ENCODE measurements around the gene FAM9C. TPM values are rescaled to one million over a fixed set of nuclear protein-coding genes. Genes with fewer than 3 reads are reported as not detected.

The FAM9C gene
- total and polyA plus RNA-seq, 2 of the 4 experiments (the other 2 are of a cell fraction): not detected

- WGBS, 2 experiments (ENCODE audit: extremely low coverage in 2 of 2, insufficient read length in 1 of 2): no CpG with 5 or more reads among the region's 7 CpGs
- dilution Hi-C loops (cut with HindIII; ENCODE audit: low sequenced_read_pairs, unreplicated experiment): no loop called here
Measured at GRCh38 chrX:13092455-13092941, 48.1 kb upstream of the FAM9C start.

More at GRCh38 chrX:13092455-13092941, 48.1 kb upstream of the FAM9C start:
- 0 out of 2 replicates have a peak, but pooled peaks cover 2% of the 10 kb centered on the region for H3K4me1 ChIP-seq (ENCODE audit: control insufficient read depth, insufficient read depth, low read length)
- H3K79me1 ChIP-seq (ENCODE audit: low read depth in 1 of 2, low read length in 2 of 2): no peaks in the 10 kb centered on the region
- ChIA-PET POLR2A (ENCODE audit: unreplicated experiment) (no interaction called here), CTCF (no interaction called here)
- no peak for TF ChIP-seq NFE2L2 (IDR thresholded peaks at IDR 0.05; ENCODE audit: low read depth, low read length)
- TF ChIP-seq CHD1 (IDR thresholded peaks at IDR 0.05; ENCODE audit: low read depth, low read length): no peak
- no peak for TF ChIP-seq SMC3 (IDR thresholded peaks at IDR 0.05; ENCODE audit: low read depth, low read length)
- no peak for TF ChIP-seq MAZ (IDR thresholded peaks at IDR 0.05; ENCODE audit: borderline replicate concordance, low read depth, low read length)
- no peak for TF ChIP-seq FOS (IDR thresholded peaks at IDR 0.05; ENCODE audit: low read depth, low read length)
- TF ChIP-seq MXI1 (IDR thresholded peaks at IDR 0.05; ENCODE audit: borderline replicate concordance, low read depth, low read length): no peak
- no peak for TF ChIP-seq POLR2A (IDR thresholded peaks at IDR 0.05; ENCODE audit: low read depth, low read length)
- TF ChIP-seq RFX5 (IDR thresholded peaks at IDR 0.05; ENCODE audit: low read depth, low read length): no peak
- no peak for TF ChIP-seq CTCF (conservative IDR thresholded peaks at IDR 0.05; ENCODE audit: low read depth, low read length)
- no peak for TF ChIP-seq ELK1 (IDR thresholded peaks at IDR 0.05; ENCODE audit: borderline replicate concordance, low read depth, low read length)
- TF ChIP-seq RAD21 (IDR thresholded peaks at IDR 0.05; ENCODE audit: low read length): no peak
- no peak for TF ChIP-seq USF2 (IDR thresholded peaks at IDR 0.05; ENCODE audit: low read depth, low read length)
- no peak for TF ChIP-seq RCOR1 (IDR thresholded peaks at IDR 0.05; ENCODE audit: insufficient replicate concordance, low read length)
- no peak for TF ChIP-seq CEBPB (IDR thresholded peaks at IDR 0.05; ENCODE audit: low read depth, low read length)
- no peak for TF ChIP-seq BHLHE40 (IDR thresholded peaks at IDR 0.05; ENCODE audit: low read depth, low read length)
- TF ChIP-seq MAFK (IDR thresholded peaks at IDR 0.05; ENCODE audit: low read depth, low read length): no peak
- ATAC-seq (ENCODE audit: low read depth): no peak
- no peak overlapping the region for H2BK5ac ChIP-seq (ENCODE audit: low read depth, low read length, poor library complexity, severe bottlenecking)
- H3K9me3 ChIP-seq (ENCODE audit: control insufficient read depth, insufficient read depth, low read length): no peaks in the 10 kb centered on the region
- no peak overlapping the region for H2BK20ac ChIP-seq (ENCODE audit: low read depth, low read length)
- no peak overlapping the region for H3K4ac ChIP-seq (ENCODE audit: low read depth, low read length)
- H2BK120ac ChIP-seq (ENCODE audit: low read depth, low read length): no peak overlapping the region
- H3K18ac ChIP-seq (ENCODE audit: low read depth, low read length): no peak overlapping the region; the same call in 1 of the 2 replicates
- H3K27me3 ChIP-seq (ENCODE audit: control insufficient read depth, insufficient read depth, low read length): no peaks in the 10 kb centered on the region
- H3K14ac ChIP-seq (replicated peaks; ENCODE audit: low read depth, low read length): no peak overlapping the region
- H2AFZ ChIP-seq (replicated peaks; ENCODE audit: low read length, poor library complexity): no peak overlapping the region
- no peak overlapping the region for H3K4me2 ChIP-seq (ENCODE audit: low read depth, low read length)
- BruUV-seq (replicated peaks): no TSS peak
- H4K91ac ChIP-seq (ENCODE audit: insufficient read depth, low read depth, low read length): no peak overlapping the region
- H3K9me1 ChIP-seq (ENCODE audit: insufficient read depth, low read length): no peaks in the 10 kb centered on the region
- intact Hi-C loops (cut with micrococcal nuclease): no loop called here
- DNase-seq: no peak
- H3K56ac ChIP-seq (ENCODE audit: extremely low read depth, insufficient read depth, low read length): no peak overlapping the region
- no peak overlapping the region for H2BK15ac ChIP-seq (ENCODE audit: low read depth, low read length)
- no peak overlapping the region for H3K23ac ChIP-seq (ENCODE audit: low read depth, low read length)
- H3K9ac ChIP-seq (ENCODE audit: low read depth, low read length): no peak overlapping the region
- H4K5ac ChIP-seq (ENCODE audit: low read depth, low read length): no peak overlapping the region; the same call in 1 of the 2 replicates
- H3K36me3 ChIP-seq (ENCODE audit: control insufficient read depth, insufficient read depth, low read length): no peaks in the 10 kb centered on the region
- H2AK9ac ChIP-seq (replicated peaks; ENCODE audit: low read depth, low read length, poor library complexity): no peak overlapping the region
- H3K4me3 ChIP-seq (ENCODE audit: insufficient read depth, low read depth, low read length): no peak overlapping the region
- no peak overlapping the region for H3K27ac ChIP-seq (ENCODE audit: insufficient read depth, low read length)
- H2AK5ac ChIP-seq (ENCODE audit: low read depth, low read length): 0 out of 2 replicates have a peak overlapping the region, but pooled peaks have one; percentile 23
- in situ Hi-C loops (cut with MboI; ENCODE audit: low sequenced_read_pairs): no loop called here
- H4K8ac ChIP-seq (ENCODE audit: low read depth in 2 of 2, low read length in 2 of 2): no peak overlapping the region
- H4K20me1 ChIP-seq (ENCODE audit: insufficient read depth, low read length): no peaks in the 10 kb centered on the region
